Measurements from ENCODE around the gene SLCO2A1.

GRCh38 chr3:133970916-133971315 lies 58.8 kb downstream of the SLCO2A1 start:
- TF ChIP-seq, protein P1, sequence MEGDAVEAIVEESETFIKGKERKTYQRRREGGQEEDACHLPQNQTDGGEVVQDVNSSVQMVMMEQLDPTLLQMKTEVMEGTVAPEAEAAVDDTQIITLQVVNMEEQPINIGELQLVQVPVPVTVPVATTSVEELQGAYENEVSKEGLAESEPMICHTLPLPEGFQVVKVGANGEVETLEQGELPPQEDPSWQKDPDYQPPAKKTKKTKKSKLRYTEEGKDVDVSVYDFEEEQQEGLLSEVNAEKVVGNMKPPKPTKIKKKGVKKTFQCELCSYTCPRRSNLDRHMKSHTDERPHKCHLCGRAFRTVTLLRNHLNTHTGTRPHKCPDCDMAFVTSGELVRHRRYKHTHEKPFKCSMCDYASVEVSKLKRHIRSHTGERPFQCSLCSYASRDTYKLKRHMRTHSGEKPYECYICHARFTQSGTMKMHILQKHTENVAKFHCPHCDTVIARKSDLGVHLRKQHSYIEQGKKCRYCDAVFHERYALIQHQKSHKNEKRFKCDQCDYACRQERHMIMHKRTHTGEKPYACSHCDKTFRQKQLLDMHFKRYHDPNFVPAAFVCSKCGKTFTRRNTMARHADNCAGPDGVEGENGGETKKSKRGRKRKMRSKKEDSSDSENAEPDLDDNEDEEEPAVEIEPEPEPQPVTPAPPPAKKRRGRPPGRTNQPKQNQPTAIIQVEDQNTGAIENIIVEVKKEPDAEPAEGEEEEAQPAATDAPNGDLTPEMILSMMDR (optimal IDR thresholded peaks at IDR 0.05 in 1 of 3, IDR thresholded peaks at IDR 0.05 in 1 of 3, conservative IDR thresholded peaks at IDR 0.05 in 1 of 3; ENCODE audit: extremely low read depth in 1 of 3, insufficient read depth in 2 of 3, low read length in 3 of 3), result no peak
- no peak for TF ChIP-seq EZH2 (IDR thresholded peaks at IDR 0.05; ENCODE audit: low read length)

Measured in keratinocyte (primary cell).